SW 1271 (cell line): ENCODE results near the gene GNG13.

Source experiments
- DNase-seq, 2 experiments: peaks; one replicate each; lab custom pipeline; 2025; lab: John Stamatoyannopoulos, UW

GNG13 gene

GRCh38 chr16:794091-794822, 6.3 kb downstream of the GNG13 start:
- no peak for DNase-seq

GRCh38 chr16:793414-793813, 7.1 kb downstream of the GNG13 start:
- no peak for DNase-seq

- no peak for DNase-seq
Measured at GRCh38 chr16:792221-792995, 8.1 kb downstream of the GNG13 start.

GRCh38 chr16:791131-791530, 9.4 kb downstream of the GNG13 start:
- DNase-seq = no peak

- no peak for DNase-seq
Measured at GRCh38 chr16:790086-790485, 10.4 kb downstream of the GNG13 start.

- DNase-seq = no peak
Measured at GRCh38 chr16:789191-789850, 11.2 kb downstream of the GNG13 start.

GRCh38 chr16:788399-789126, 12.0 kb downstream of the GNG13 start, which contains the start of gene CHTF18:
TSS of gene CHTF18 (plus strand) at chr16:788620. CDS start at chr16:788685, 65 bp downstream.
- DNase-seq = peak in 1 of 2 experiments; percentile 60

- DNase-seq = no peak
Measured at GRCh38 chr16:787978-788398, 12.5 kb downstream of the GNG13 start, which contains the start of gene RPUSD1. TSS of gene RPUSD1 (minus strand) at chr16:788381. CDS start at chr16:787737, 644 bp downstream.

GRCh38 chr16:787321-787966, 13.1 kb downstream of the GNG13 start:
- DNase-seq = no peak

GRCh38 chr16:785563-786535, 14.7 kb downstream of the GNG13 start:
- peak in 1 of 2 experiments; percentile 20 for DNase-seq

- no peak for DNase-seq
Measured at GRCh38 chr16:784431-784830, 16.1 kb downstream of the GNG13 start.

- no peak for DNase-seq
Measured at GRCh38 chr16:783404-784161, 17.0 kb downstream of the GNG13 start.

GRCh38 chr16:782766-783403, 17.6 kb downstream of the GNG13 start:
- no peak for DNase-seq

GRCh38 chr16:782258-782657, 18.3 kb downstream of the GNG13 start:
- no peak for DNase-seq

GRCh38 chr16:781346-782010, 19.1 kb downstream of the GNG13 start:
- no peak for DNase-seq

GRCh38 chr16:780296-780695, 20.2 kb downstream of the GNG13 start:
- DNase-seq = no peak

GRCh38 chr16:779561-779960, 21.0 kb downstream of the GNG13 start:
- no peak for DNase-seq

- no peak for DNase-seq
Measured at GRCh38 chr16:778909-779527, 21.5 kb downstream of the GNG13 start.
